ENCODE results near the gene SPOCK1.

The SPOCK1 gene

DNA sequence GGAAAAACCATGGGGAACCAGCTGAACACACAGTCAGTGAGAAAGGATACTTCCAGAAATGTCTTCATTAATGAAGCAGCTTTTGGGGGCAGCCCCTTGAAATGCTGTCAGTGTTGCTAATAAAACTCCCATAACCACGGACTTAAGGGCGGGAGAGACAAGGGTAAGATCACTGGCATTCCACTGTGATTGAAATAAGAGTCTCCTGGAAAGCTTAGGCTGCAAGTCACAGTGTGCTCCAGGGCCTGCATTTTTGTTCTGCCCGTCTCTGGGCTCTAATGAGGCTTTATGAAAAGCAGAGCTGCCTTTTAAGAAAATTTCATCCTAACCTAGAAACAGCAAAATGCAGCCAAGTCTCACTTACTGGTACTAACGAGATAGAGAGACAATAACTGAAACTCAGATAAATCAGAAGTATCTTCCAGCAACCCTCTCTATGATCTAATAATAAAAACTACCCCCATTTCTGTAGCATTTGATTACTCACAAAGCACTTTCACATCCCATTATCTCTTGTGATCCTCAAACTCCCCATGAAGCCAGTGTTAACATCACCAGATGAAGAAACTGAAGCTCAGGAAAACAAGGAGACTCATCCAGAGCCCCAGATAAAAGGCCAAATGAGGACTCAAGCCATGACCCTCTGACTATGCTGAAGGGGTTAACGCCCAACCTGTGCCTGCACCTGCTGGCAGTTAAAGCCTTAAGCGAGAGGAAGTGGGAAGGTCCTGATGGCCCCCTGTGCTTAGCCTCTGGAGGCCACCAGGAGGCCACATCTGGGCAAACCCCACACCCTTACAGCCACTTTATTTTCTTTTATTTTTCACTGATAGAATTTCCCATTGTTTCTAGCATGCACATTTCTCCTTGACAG is 37.5 kb downstream of the SPOCK1 start:
- TF ChIP-seq, protein P1, sequence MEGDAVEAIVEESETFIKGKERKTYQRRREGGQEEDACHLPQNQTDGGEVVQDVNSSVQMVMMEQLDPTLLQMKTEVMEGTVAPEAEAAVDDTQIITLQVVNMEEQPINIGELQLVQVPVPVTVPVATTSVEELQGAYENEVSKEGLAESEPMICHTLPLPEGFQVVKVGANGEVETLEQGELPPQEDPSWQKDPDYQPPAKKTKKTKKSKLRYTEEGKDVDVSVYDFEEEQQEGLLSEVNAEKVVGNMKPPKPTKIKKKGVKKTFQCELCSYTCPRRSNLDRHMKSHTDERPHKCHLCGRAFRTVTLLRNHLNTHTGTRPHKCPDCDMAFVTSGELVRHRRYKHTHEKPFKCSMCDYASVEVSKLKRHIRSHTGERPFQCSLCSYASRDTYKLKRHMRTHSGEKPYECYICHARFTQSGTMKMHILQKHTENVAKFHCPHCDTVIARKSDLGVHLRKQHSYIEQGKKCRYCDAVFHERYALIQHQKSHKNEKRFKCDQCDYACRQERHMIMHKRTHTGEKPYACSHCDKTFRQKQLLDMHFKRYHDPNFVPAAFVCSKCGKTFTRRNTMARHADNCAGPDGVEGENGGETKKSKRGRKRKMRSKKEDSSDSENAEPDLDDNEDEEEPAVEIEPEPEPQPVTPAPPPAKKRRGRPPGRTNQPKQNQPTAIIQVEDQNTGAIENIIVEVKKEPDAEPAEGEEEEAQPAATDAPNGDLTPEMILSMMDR (IDR thresholded peaks at IDR 0.05; ENCODE audit: low read depth, low read length) = peak; percentile 28
- H3K9me3 ChIP-seq = no peaks in the 10 kb centered on the region
- no peak overlapping the region for H3K4me3 ChIP-seq (ENCODE audit: low read depth, low read length)
- no peaks in the 10 kb centered on the region for H3K36me3 ChIP-seq
- H3K27me3 ChIP-seq = peaks cover 7% of the 10 kb centered on the region; the same call in 1 of the 2 replicates
- no peaks in the 10 kb centered on the region for H3K4me1 ChIP-seq
- DNase-seq = peak; percentile 20

DNA sequence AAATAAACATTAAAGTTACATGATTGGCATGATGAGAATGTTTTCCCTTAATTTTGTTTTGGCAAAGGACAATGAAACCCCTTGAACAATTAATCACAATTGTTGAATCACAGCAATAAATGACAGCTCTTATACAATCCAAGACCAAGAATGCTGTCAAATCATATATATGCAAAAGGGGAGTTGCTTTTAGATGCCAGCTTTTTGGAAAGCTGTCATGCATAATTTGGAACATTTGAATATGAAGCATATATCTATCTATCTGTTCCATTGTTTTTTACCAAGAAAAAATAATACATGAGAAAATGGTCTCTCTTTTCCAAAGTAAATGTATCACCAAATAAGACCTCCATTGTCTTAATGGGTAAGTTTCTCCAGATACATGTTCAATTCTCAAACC is 44.5 kb downstream of the SPOCK1 start:
- Histone ChIP-seq H3K36me3 (no peaks in the 10 kb centered on the region), H3K4me1 (no peaks in the 10 kb centered on the region), H3K27me3 (peaks cover 7% of the 10 kb centered on the region; the same call in 1 of the 2 replicates), H3K9me3 (no peaks in the 10 kb centered on the region), H3K4me3 (ENCODE audit: low read depth, low read length) (no peak overlapping the region)
- TF ChIP-seq, protein P1 (IDR thresholded peaks at IDR 0.05; ENCODE audit: low read depth, low read length) = no peak
- DNase-seq = no peak

DNA sequence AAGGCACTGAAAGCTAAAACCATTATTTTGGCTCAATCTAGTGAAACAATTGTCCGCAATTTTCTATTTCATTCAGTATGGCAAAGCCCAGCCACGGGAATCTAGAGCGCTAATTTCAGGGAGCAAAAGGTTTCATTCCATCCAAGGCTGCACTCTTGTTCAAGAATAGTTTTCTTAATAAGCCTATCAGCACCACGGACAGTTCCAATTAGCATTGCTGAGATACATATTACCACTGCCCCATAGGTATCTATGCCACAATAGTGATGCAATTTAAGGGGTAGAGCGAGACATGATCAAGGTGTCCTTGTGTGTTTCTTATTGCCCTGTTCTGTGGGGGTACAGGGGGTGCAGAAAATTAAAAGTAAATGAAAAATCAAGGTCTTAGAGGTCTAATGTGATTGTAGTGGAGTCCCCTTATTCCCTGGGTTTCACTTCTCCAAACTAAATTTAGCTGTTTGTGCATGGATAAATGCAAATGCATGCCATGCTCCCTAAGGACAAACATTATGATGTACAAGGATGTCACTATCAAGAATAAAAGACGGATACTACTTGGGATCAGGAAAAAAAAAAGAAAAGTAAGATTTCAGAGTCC is 45.5 kb downstream of the SPOCK1 start:
- Histone ChIP-seq H3K9me3 (no peaks in the 10 kb centered on the region), H3K4me3 (ENCODE audit: low read depth, low read length) (no peak overlapping the region), H3K27me3 (peaks cover 7% of the 10 kb centered on the region; the same call in 1 of the 2 replicates), H3K36me3 (no peaks in the 10 kb centered on the region), H3K4me1 (no peaks in the 10 kb centered on the region)
- DNase-seq = no peak
- TF ChIP-seq, protein P1 (IDR thresholded peaks at IDR 0.05; ENCODE audit: low read depth, low read length) = no peak

DNA sequence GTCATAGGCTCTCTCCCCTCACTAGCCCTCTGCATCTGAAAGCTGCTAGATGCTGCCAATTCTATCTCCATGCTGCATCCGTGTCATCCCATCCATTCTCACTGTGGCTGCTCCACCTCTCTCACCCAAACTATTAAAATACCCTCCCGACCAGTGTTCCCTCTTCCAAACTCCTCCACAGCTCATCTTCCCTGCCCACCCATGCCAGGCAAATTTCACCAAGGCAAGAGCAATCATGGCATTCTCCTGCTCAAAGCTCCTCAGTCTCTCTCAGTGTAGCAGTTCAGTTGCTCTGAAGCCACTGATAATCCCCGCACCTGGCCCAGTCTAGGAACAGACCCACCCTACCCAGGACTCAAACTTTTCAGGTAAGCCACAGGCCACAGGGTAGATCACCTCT is 48.4 kb downstream of the SPOCK1 start:
- no peaks in the 10 kb centered on the region for H3K27me3 ChIP-seq
- H3K9me3 ChIP-seq = no peaks in the 10 kb centered on the region
- no peaks in the 10 kb centered on the region for H3K4me1 ChIP-seq
- H3K4me3 ChIP-seq (ENCODE audit: low read depth, low read length) = no peak overlapping the region
- DNase-seq = no peak
- TF ChIP-seq, protein P1 (IDR thresholded peaks at IDR 0.05; ENCODE audit: low read depth, low read length) = no peak
- no peaks in the 10 kb centered on the region for H3K36me3 ChIP-seq

DNA sequence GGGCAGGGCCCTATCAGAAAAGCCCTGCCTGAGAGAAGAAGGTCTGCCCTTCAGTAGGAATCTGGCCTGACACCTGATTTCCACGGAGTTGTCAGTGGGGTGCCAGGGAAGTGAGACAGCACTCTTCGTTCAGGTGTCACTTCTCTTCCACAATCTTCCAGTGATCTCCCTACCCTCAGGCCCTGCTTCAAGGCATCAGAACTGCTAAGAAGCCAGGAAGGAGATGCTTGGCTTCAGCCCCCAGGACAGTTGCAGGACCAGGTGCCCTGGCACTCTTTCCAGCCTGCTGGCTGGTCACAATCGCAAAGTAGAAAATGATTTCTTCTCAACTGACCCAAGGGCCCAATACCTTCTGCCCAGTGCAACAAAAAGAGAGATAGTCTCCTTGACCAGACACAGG is 50.3 kb downstream of the SPOCK1 start:
- no peak overlapping the region for H3K4me3 ChIP-seq (ENCODE audit: low read depth, low read length)

More for the DNA sequence above, 50.3 kb downstream of the SPOCK1 start:
- Histone ChIP-seq H3K9me3 (no peaks in the 10 kb centered on the region), H3K36me3 (no peaks in the 10 kb centered on the region), H3K27me3 (no peaks in the 10 kb centered on the region), H3K4me1 (no peaks in the 10 kb centered on the region)
- DNase-seq = no peak
- TF ChIP-seq, protein P1 (IDR thresholded peaks at IDR 0.05; ENCODE audit: low read depth, low read length) = no peak

All from BE2C (cell line).